Measurements from ENCODE around the gene NRXN3.

NRXN3 gene

GRCh38 chr14:79548836-79549235, 1378.7 kb downstream of the NRXN3 start:
- DNase-seq (ENCODE audit: extremely low read depth, low read depth) = no peak
- TF ChIP-seq CTCF (IDR thresholded peaks at IDR 0.05; ENCODE audit: low read depth, low read length) = no peak

GRCh38 chr14:79549515-79549914, 1379.3 kb downstream of the NRXN3 start:
- no peak for DNase-seq (ENCODE audit: extremely low read depth, low read depth)
- no peak for TF ChIP-seq CTCF (IDR thresholded peaks at IDR 0.05; ENCODE audit: low read depth, low read length)

- no peak for TF ChIP-seq CTCF (IDR thresholded peaks at IDR 0.05; ENCODE audit: low read depth, low read length)
- DNase-seq (ENCODE audit: extremely low read depth, low read depth) = no peak
These were observed 1381.3 kb downstream of the NRXN3 start for GRCh38 chr14:79551523-79551922.

- DNase-seq (ENCODE audit: extremely low read depth, low read depth) = no peak
- no peak for TF ChIP-seq CTCF (IDR thresholded peaks at IDR 0.05; ENCODE audit: low read depth, low read length)
These were observed 1382.6 kb downstream of the NRXN3 start for GRCh38 chr14:79552778-79553177.

GRCh38 chr14:79554816-79555215, 1384.6 kb downstream of the NRXN3 start:
- TF ChIP-seq CTCF (IDR thresholded peaks at IDR 0.05; ENCODE audit: low read depth, low read length) = no peak
- DNase-seq (ENCODE audit: extremely low read depth, low read depth) = no peak

GRCh38 chr14:79555429-79555828, 1385.3 kb downstream of the NRXN3 start:
- TF ChIP-seq CTCF (IDR thresholded peaks at IDR 0.05; ENCODE audit: low read depth, low read length) = no peak
- DNase-seq (ENCODE audit: extremely low read depth, low read depth) = no peak

- no peak for DNase-seq (ENCODE audit: extremely low read depth, low read depth)
- TF ChIP-seq CTCF (IDR thresholded peaks at IDR 0.05; ENCODE audit: low read depth, low read length) = no peak
These were observed 1387.1 kb downstream of the NRXN3 start for GRCh38 chr14:79557309-79557708.
